Tibial nerve (tissue), 4 donors: ENCODE data around the gene SPPL2B. TPM values are rescaled to one million over a fixed set of nuclear protein-coding genes. Genes with fewer than 3 reads are reported as not detected.

Experiments
- DNase-seq, 2 donors: peaks; one replicate each; pipeline ENCODE4 v3.0.0-alpha.2; 2019; ENCODE audit warnings: low spot score in 2 of 2
- H3K27ac ChIP-seq, 4 donors: fragments of 200-600 bp; sonication (generic) in 3 of 4; one replicate each; pipeline ENCODE4 v1.5.1; 2017 to 2019; ENCODE audit warnings: mild to moderate bottlenecking in 1 of 4
- H3K27me3 ChIP-seq, 2 donors: fragments of 200-600 bp; sonication (generic) in 1 of 2; one replicate each; pipeline versions ENCODE4 v1.5.1 to v1.6.0; 2017 to 2019
- H3K36me3 ChIP-seq, 3 donors: fragments of 200-600 bp; sonication (generic); one replicate each; pipeline ENCODE4 v1.5.1; 2018 to 2019
- H3K4me1 ChIP-seq, 4 donors: fragments of 200-600 bp; sonication (generic) in 3 of 4; one replicate each; pipeline ENCODE4 v1.5.1; 2017 to 2019
- H3K4me3 ChIP-seq, 4 donors: fragments of 200-600 bp; sonication (generic) in 3 of 4; one replicate each; pipeline ENCODE4 v1.5.1; 2017 to 2019; ENCODE audit warnings: mild to moderate bottlenecking in 1 of 4, moderate library complexity in 1 of 4
- H3K9me3 ChIP-seq, 4 donors: fragments of 200-600 bp; sonication (generic) in 3 of 4; one replicate each; pipeline ENCODE4 v1.5.1; 2017 to 2019
- EP300 ChIP-seq, 2 donors: sonication (generic); formaldehyde crosslinking; IDR thresholded peaks; one replicate each; pipeline ENCODE4 v1.6.1; 2017; ENCODE audit warnings: antibody characterized with exemption in 2 of 2, mild to moderate bottlenecking in 1 of 2
- POLR2A ChIP-seq, 2 donors: fragments of 450-650 bp; IDR thresholded peaks; one replicate each; pipeline ENCODE4 v1.6.1; 2017; ENCODE audit warnings: antibody characterized with exemption in 2 of 2, mild to moderate bottlenecking in 2 of 2, moderate library complexity in 2 of 2
- WGBS, 2 donors: methylation state at CpG; one replicate each; pipeline ENCODE4 v1.1.5; 2018; 5-methylcytosine and 5-hydroxymethylcytosine counted together
- total RNA-seq, 4 donors: library from RNA; depleted of rRNA; stranded (reverse); fragments of >200 nt; gene quantifications; one replicate each; pipeline ENCODE4 v1.1.0, GENCODE V29; 2016
- TF ChIP-seq, protein P1 (sequence below), 5 experiments: fragments of 200-600 bp in 3 of 5; fragments of 450-650 bp in 2 of 5; sonication (generic) in 3 of 5; IDR thresholded peaks; one replicate each; pipeline ENCODE4 v1.5.1; 2016 to 2019; ENCODE audit warnings: antibody characterized with exemption in 5 of 5, mild to moderate bottlenecking in 3 of 5, moderate library complexity in 2 of 5

SPPL2B gene
- total RNA-seq, 4 donors from 2014 or later = 51.1 to 97.2 (median 77.7) TPM

DNA sequence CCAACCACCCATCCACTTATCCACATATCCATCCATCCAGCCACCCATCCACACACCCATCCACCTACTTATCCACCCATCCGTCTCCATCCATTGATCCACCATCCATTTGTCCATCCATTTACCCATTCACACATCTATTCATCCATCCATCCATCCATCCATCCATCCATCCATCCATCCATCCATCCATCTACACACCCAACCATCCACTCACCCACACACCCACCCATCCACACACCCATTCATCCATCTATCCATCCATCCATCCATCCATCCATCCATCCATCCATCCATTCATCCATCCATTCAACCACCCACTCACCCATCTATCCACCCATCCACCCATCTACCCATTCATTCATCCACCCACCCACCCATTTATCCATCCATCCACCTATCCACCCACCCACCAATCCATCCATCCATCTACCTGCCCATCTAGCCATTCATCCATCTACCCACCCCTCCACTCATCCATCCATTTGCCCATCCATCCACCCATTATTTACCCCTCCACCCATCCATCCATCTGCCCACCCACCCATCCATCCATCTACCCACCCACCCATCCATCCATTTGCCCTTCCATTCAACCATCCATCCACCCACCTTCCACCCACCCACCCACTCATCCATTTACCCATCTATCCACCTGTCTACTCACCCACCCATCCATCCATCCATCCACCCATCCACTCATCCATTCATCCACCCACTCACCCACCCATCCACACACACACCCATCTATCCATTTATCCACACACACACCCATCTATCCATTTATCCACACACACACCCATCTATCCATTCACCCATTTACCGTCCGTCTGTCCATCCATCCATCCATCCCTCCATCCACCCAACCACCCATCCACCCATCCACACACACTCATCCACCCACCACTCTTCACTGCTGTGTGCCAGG is 29.1 kb downstream of the SPPL2B start:
- no peak for DNase-seq
- TF ChIP-seq EP300 (IDR thresholded peaks at IDR 0.05) = no peak
- no peak for TF ChIP-seq POLR2A (IDR thresholded peaks at IDR 0.05)
- TF ChIP-seq, protein P1, sequence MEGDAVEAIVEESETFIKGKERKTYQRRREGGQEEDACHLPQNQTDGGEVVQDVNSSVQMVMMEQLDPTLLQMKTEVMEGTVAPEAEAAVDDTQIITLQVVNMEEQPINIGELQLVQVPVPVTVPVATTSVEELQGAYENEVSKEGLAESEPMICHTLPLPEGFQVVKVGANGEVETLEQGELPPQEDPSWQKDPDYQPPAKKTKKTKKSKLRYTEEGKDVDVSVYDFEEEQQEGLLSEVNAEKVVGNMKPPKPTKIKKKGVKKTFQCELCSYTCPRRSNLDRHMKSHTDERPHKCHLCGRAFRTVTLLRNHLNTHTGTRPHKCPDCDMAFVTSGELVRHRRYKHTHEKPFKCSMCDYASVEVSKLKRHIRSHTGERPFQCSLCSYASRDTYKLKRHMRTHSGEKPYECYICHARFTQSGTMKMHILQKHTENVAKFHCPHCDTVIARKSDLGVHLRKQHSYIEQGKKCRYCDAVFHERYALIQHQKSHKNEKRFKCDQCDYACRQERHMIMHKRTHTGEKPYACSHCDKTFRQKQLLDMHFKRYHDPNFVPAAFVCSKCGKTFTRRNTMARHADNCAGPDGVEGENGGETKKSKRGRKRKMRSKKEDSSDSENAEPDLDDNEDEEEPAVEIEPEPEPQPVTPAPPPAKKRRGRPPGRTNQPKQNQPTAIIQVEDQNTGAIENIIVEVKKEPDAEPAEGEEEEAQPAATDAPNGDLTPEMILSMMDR (IDR thresholded peaks at IDR 0.05) = no peak
- 89 to 91% methylated on average over 3 of the region's 3 CpGs for WGBS, 2 donors
- Histone ChIP-seq H3K4me1 (peaks cover 0 to 13% (median 0%) of the 10 kb centered on the region in 4 donors), H3K27ac (no peak overlapping the region), H3K9me3 (no peaks in the 10 kb centered on the region), H3K4me3 (no peak overlapping the region), H3K27me3 (peaks cover 0 to 29% of the 10 kb centered on the region in 2 donors), H3K36me3 (peaks cover 0 to 32% (median 0%) of the 10 kb centered on the region in 3 donors)

DNA sequence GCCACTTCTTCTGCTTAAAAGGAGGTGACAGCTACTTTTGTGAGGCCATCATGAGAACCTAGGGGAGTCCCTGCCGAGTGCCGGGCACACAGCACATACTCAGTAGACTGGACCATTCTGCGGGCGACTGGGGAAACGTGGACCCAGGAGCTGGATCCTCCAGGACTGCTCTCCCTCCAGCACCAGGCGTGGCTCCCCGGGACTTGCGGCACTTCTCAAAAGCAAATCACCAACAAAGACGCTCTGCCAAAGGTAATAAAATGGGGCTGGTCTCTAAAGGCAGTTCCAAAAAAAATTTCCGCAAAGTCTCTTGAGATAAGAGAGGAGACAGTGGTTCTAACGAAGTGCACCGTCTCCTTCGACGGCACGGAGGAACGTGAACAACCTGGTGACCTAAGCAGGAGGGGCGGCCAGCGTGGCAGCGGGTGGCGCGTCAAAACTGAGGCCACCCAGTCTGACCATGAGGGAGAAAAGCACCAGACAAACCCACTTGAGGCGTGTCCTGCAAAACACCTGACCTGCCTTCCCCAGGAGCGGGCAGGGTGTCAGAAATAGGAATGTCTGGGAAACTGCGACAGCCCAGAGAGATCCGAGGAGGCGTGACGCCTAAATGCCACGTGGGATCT is 30.2 kb downstream of the SPPL2B start:
- no peaks in the 10 kb centered on the region for H3K9me3 ChIP-seq
- H3K27me3 ChIP-seq = peaks cover 0 to 40% of the 10 kb centered on the region in 2 donors
- 72 to 76% methylated on average over 28 of the region's 28 CpGs for WGBS, 2 donors
- H3K4me1 ChIP-seq = peaks cover 0 to 13% (median 0%) of the 10 kb centered on the region in 4 donors
- H3K27ac ChIP-seq = no peak overlapping the region
- H3K4me3 ChIP-seq = no peak overlapping the region
- H3K36me3 ChIP-seq = peaks cover 0 to 21% (median 0%) of the 10 kb centered on the region in 3 donors
- TF ChIP-seq, protein P1 (IDR thresholded peaks at IDR 0.05) = no peak
- no peak for TF ChIP-seq EP300 (IDR thresholded peaks at IDR 0.05)
- no peak for TF ChIP-seq POLR2A (IDR thresholded peaks at IDR 0.05)
- DNase-seq = no peak

DNA sequence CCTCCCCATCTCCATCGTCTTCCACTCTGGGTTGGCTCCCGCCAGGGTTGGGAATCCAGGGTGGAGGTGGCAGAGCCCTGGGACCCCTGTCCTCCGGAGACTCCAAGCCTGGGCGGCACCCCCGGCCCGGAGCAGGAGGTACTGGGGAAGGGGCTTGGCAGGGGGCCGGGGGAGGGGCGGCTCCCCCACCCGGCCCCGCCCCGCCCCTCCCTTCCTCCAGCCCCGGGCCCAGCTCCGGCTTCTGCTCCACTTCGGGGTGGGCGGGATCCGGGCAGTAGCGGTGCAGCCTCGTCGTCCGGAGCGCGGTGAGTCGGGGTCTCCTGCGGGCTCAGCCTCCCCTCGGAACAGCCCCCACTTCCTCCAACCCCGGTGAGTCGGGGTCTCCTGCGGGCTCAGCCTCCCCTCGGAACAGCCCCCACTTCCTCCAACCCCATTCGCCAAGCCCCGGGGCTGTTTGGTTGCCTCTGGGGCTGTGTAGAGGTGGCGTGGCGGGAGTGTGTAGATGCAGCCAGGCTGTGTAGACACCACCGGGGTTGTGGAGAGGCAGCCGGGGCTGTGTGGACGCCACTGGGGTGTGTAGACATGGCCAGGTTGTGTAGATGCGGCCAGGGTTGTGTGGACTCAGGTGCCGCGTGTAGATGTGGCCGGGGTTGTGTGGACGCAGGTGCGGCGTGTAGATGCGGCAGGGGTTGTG is 31.7 kb downstream of the SPPL2B start, which contains the start of gene TMPRSS9:
Gene TMPRSS9, plus strand, starts transcription at position 274 of the 694 bp plus-strand sequence. CDS start 29,521 bp downstream, outside the sequence.
- 23 to 62% methylated on average over 13 to 34 of the region's 44 CpGs for WGBS, 2 donors

DNA sequence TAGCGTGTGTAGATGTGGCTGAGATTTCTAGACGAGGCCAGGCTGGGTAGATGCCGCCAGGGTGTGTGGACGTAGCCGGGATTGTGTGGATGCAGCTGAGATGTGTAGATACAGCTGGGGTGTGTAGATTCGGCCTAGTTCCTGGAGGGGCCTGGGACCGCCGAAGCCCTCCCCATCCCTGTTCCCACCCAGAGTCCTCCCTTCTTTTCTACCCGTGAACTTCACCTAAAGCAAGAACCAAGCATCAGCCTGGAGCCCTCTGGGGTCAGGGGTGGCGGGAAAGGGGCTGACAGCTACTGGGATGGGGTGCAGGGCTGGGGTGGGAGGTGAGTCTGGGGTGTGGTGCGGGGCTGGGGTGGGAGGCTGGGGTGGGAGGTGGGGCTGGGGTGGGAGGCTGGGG is 32.3 kb downstream of the SPPL2B start:
- TF ChIP-seq, protein P1 (IDR thresholded peaks at IDR 0.05) = no peak
- no peak for TF ChIP-seq POLR2A (IDR thresholded peaks at IDR 0.05)
- no peak for TF ChIP-seq EP300 (IDR thresholded peaks at IDR 0.05)
- peaks cover 0 to 13% (median 0%) of the 10 kb centered on the region in 4 donors for H3K4me1 ChIP-seq
- WGBS, 2 donors = 56 to 62% methylated on average over 9 to 10 of the region's 11 CpGs
- no peaks in the 10 kb centered on the region for H3K36me3 ChIP-seq
- DNase-seq = no peak
- H3K27ac ChIP-seq = no peak overlapping the region
- H3K4me3 ChIP-seq = no peak overlapping the region
- no peaks in the 10 kb centered on the region for H3K9me3 ChIP-seq
- H3K27me3 ChIP-seq = peaks cover 0 to 62% of the 10 kb centered on the region in 2 donors

More for the DNA sequence above, 31.7 kb downstream of the SPPL2B start, which contains the start of gene TMPRSS9:
- DNase-seq = no peak
- peaks cover 0 to 7% (median 0%) of the 10 kb centered on the region in 3 donors for H3K36me3 ChIP-seq
- H3K27me3 ChIP-seq = peaks cover 0 to 55% of the 10 kb centered on the region in 2 donors
- no peak for TF ChIP-seq EP300 (IDR thresholded peaks at IDR 0.05)
- TF ChIP-seq, protein P1 (IDR thresholded peaks at IDR 0.05) = no peak
- TF ChIP-seq POLR2A (IDR thresholded peaks at IDR 0.05) = no peak
- peaks cover 0 to 13% (median 0%) of the 10 kb centered on the region in 4 donors for H3K4me1 ChIP-seq
- no peaks in the 10 kb centered on the region for H3K9me3 ChIP-seq
- no peak within 1 kb of the TSS for H3K27ac ChIP-seq
- H3K4me3 ChIP-seq = no peak within 1 kb of the TSS
